ENCODE data around the gene TESK1. TPM values are rescaled to one million over a fixed set of nuclear protein-coding genes. Genes with fewer than 3 reads are reported as not detected.

TESK1 gene
- total and polyA plus RNA-seq, 2 of the 4 experiments (the other 2 are of a cell fraction): 3.4 to 21.0 TPM

DNA sequence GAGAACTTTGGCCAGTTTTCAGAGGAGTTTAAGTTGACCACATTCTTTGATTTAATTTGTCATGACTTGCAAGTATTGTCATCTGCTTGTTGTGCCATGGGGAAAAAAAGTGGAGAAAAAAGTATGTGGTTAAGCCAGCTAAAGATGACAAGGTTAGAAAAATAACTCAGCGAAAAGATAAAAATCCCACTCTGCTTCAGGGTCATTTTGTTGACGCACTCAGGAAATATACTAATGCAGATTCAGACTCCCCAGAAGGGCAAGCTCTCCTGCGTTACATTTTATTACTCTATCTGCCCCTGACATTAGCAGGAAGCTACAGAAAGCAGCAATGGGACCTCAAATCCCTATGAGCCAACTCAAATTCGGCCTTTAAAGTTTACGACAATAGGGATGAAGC lies 27.6 kb upstream of the TESK1 start:
- Histone ChIP-seq H4K91ac (ENCODE audit: insufficient read depth, low read depth, low read length) (no peak overlapping the region), H3K56ac (ENCODE audit: extremely low read depth, insufficient read depth, low read length) (no peak overlapping the region), H3K4me3 (ENCODE audit: insufficient read depth, low read depth, low read length) (no peak overlapping the region), H3K4me2 (ENCODE audit: low read depth, low read length) (no peak overlapping the region), H2AK5ac (ENCODE audit: low read depth, low read length) (no peak overlapping the region), H3K9ac (ENCODE audit: low read depth, low read length) (no peak overlapping the region), H3K27ac (ENCODE audit: insufficient read depth, low read length) (no peak overlapping the region), H4K5ac (ENCODE audit: low read depth, low read length) (no peak overlapping the region), H2BK120ac (ENCODE audit: low read depth, low read length) (no peak overlapping the region), H3K36me3 (ENCODE audit: control insufficient read depth, insufficient read depth, low read length) (no peaks in the 10 kb centered on the region), H2BK5ac (ENCODE audit: low read depth, low read length, poor library complexity, severe bottlenecking) (no peak overlapping the region), H4K8ac (ENCODE audit: low read depth in 2 of 2, low read length in 2 of 2) (no peak overlapping the region), H3K14ac (replicated peaks; ENCODE audit: low read depth, low read length) (no peak overlapping the region), H3K4me1 (ENCODE audit: control insufficient read depth, insufficient read depth, low read length) (no peaks in the 10 kb centered on the region), H3K4ac (ENCODE audit: low read depth, low read length) (no peak overlapping the region), H3K23ac (ENCODE audit: low read depth, low read length) (no peak overlapping the region), H2BK15ac (ENCODE audit: low read depth, low read length) (no peak overlapping the region), H2AFZ (replicated peaks; ENCODE audit: low read length, poor library complexity) (no peak overlapping the region), H2BK20ac (ENCODE audit: low read depth, low read length) (no peak overlapping the region), H3K18ac (ENCODE audit: low read depth, low read length) (no peak overlapping the region), H3K27me3 (ENCODE audit: control insufficient read depth, insufficient read depth, low read length) (peaks cover 8% of the 10 kb centered on the region), H3K79me1 (ENCODE audit: low read depth in 1 of 2, low read length in 2 of 2) (no peaks in the 10 kb centered on the region), H2AK9ac (replicated peaks; ENCODE audit: low read depth, low read length, poor library complexity) (no peak overlapping the region), H3K9me1 (ENCODE audit: insufficient read depth, low read length) (no peaks in the 10 kb centered on the region), H4K20me1 (ENCODE audit: insufficient read depth, low read length) (no peaks in the 10 kb centered on the region), H3K9me3 (ENCODE audit: control insufficient read depth, insufficient read depth, low read length) (peaks cover 11% of the 10 kb centered on the region)
- DNase-seq: no peak
- WGBS, 2 experiments (ENCODE audit: extremely low coverage in 2 of 2, insufficient read length in 1 of 2): 76% methylated on average over 2 of the region's 5 CpGs; no CpG with 5 or more reads in 1 of the 2 experiments
- no peak for TF ChIP-seq BHLHE40 (IDR thresholded peaks at IDR 0.05; ENCODE audit: low read depth, low read length)
- no peak for TF ChIP-seq RAD21 (IDR thresholded peaks at IDR 0.05; ENCODE audit: low read length)
- no peak for TF ChIP-seq CEBPB (IDR thresholded peaks at IDR 0.05; ENCODE audit: low read depth, low read length)
- TF ChIP-seq POLR2A (IDR thresholded peaks at IDR 0.05; ENCODE audit: low read depth, low read length): no peak
- no peak for TF ChIP-seq NFE2L2 (IDR thresholded peaks at IDR 0.05; ENCODE audit: low read depth, low read length)
- no peak for TF ChIP-seq SMC3 (IDR thresholded peaks at IDR 0.05; ENCODE audit: low read depth, low read length)
- no peak for TF ChIP-seq MAFK (IDR thresholded peaks at IDR 0.05; ENCODE audit: low read depth, low read length)
- TF ChIP-seq, protein P1, sequence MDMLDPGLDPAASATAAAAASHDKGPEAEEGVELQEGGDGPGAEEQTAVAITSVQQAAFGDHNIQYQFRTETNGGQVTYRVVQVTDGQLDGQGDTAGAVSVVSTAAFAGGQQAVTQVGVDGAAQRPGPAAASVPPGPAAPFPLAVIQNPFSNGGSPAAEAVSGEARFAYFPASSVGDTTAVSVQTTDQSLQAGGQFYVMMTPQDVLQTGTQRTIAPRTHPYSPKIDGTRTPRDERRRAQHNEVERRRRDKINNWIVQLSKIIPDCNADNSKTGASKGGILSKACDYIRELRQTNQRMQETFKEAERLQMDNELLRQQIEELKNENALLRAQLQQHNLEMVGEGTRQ (IDR thresholded peaks at IDR 0.05; ENCODE audit: low read depth, low read length): no peak
- TF ChIP-seq FOS (IDR thresholded peaks at IDR 0.05; ENCODE audit: low read depth, low read length): no peak
- TF ChIP-seq MXI1 (IDR thresholded peaks at IDR 0.05; ENCODE audit: borderline replicate concordance, low read depth, low read length): no peak
- TF ChIP-seq RCOR1 (IDR thresholded peaks at IDR 0.05; ENCODE audit: insufficient replicate concordance, low read length): no peak
- no peak for TF ChIP-seq RFX5 (IDR thresholded peaks at IDR 0.05; ENCODE audit: low read depth, low read length)
- TF ChIP-seq, protein P2, sequence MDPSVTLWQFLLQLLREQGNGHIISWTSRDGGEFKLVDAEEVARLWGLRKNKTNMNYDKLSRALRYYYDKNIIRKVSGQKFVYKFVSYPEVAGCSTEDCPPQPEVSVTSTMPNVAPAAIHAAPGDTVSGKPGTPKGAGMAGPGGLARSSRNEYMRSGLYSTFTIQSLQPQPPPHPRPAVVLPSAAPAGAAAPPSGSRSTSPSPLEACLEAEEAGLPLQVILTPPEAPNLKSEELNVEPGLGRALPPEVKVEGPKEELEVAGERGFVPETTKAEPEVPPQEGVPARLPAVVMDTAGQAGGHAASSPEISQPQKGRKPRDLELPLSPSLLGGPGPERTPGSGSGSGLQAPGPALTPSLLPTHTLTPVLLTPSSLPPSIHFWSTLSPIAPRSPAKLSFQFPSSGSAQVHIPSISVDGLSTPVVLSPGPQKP (IDR thresholded peaks at IDR 0.05; ENCODE audit: borderline replicate concordance, low read depth, low read length): no peak
- no peak for TF ChIP-seq MAZ (IDR thresholded peaks at IDR 0.05; ENCODE audit: borderline replicate concordance, low read depth, low read length)
- no peak for TF ChIP-seq CHD1 (IDR thresholded peaks at IDR 0.05; ENCODE audit: low read depth, low read length)
- TF ChIP-seq, protein P3, sequence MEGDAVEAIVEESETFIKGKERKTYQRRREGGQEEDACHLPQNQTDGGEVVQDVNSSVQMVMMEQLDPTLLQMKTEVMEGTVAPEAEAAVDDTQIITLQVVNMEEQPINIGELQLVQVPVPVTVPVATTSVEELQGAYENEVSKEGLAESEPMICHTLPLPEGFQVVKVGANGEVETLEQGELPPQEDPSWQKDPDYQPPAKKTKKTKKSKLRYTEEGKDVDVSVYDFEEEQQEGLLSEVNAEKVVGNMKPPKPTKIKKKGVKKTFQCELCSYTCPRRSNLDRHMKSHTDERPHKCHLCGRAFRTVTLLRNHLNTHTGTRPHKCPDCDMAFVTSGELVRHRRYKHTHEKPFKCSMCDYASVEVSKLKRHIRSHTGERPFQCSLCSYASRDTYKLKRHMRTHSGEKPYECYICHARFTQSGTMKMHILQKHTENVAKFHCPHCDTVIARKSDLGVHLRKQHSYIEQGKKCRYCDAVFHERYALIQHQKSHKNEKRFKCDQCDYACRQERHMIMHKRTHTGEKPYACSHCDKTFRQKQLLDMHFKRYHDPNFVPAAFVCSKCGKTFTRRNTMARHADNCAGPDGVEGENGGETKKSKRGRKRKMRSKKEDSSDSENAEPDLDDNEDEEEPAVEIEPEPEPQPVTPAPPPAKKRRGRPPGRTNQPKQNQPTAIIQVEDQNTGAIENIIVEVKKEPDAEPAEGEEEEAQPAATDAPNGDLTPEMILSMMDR (conservative IDR thresholded peaks at IDR 0.05; ENCODE audit: low read depth, low read length): no peak
- ATAC-seq (ENCODE audit: low read depth): no peak
- POLR2A ChIA-PET (ENCODE audit: unreplicated experiment): no interaction called here
- BruUV-seq (replicated peaks): no TSS peak
- intact Hi-C loops (cut with micrococcal nuclease) (no loop called here), in situ Hi-C loops (cut with MboI; ENCODE audit: low sequenced_read_pairs) (no loop called here), dilution Hi-C loops (cut with HindIII; ENCODE audit: low sequenced_read_pairs, unreplicated experiment) (no loop called here)
- CTCF ChIA-PET: no interaction called here

Measured in IMR-90 (cell line).